ENCODE results near the gene PLCXD1.
"Not testable (repeated sequence)": the region's sequence is repeated elsewhere in the genome, so short reads cannot be mapped to it uniquely, and the experiment has no call there.

Gene PLCXD1

DNA sequence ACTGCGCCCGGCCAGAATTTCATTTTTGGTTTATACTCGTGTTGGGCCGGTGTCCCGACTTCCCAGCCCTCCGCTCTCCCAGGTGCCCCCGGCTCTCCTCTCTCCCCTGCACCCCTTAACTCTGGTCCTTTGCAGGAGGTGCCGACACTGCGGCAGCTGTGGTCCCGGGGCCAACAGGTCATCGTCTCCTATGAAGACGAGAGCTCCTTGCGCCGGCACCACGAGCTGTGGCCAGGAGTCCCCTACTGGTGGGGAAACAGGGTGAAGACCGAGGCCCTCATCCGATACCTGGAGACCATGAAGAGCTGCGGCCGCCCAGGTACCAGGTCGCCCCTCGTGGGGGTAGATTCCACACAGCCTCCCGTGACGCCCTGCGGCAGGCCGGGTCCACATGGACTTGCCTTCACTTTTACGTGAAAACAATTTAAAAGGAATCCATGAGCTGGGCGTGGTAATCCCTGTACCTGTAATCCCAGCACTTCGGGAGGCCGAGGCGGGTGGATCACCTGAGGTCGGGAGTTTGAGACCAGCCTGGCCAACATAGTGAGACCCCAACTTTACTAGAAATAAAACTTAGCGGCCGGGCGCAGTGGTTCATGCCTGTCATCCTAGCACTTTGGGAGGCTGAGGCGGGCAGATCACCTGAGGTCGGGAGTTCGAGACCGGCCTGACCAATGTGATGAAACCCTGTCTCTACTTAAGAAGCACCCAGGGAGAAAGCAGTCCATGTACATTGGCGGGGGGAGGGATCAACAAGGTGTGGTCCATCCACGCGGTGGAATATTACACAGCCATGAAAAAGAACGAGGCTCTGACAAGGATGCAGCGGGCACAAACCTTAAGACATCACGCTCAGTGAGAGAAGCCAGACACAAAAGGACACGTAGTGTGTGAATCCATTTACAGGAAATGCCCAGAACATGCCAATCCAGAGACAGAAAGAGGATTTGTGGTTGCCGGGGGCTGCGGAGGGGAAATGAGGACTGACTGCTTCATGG is 12.0 kb downstream of the PLCXD1 start:
- DNase-seq (ENCODE audit: low spot score): no peak

GRCh38 chrX:295136-295535 is 14.0 kb downstream of the PLCXD1 start:
- no peak for TF ChIP-seq CTCF (IDR thresholded peaks at IDR 0.05; ENCODE audit: extremely low read depth, missing control alignments)
- DNase-seq (ENCODE audit: low spot score): no peak

More for the DNA sequence above, 12.0 kb downstream of the PLCXD1 start:
- TF ChIP-seq CTCF (IDR thresholded peaks at IDR 0.05; ENCODE audit: extremely low read depth, missing control alignments): no peak

DNA sequence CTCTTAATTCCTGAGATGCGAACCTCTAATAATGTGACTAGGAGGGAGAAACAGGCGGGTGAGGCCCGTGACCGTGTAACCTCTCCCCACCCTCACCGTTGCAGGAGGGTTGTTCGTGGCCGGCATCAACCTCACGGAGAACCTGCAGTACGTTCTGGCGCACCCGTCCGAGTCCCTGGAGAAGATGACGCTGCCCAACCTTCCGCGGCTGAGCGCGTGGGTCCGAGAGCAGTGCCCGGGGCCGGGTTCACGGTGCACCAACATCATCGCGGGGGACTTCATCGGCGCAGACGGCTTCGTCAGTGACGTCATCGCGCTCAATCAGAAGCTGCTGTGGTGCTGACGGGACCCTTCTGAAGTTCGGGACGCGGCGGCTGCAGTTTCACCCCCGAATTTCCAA is 17.8 kb downstream of the PLCXD1 start:
- no peak for DNase-seq (ENCODE audit: low spot score)
- TF ChIP-seq CTCF (IDR thresholded peaks at IDR 0.05; ENCODE audit: extremely low read depth, missing control alignments): no peak

GRCh38 chrX:300334-300733 is 19.2 kb downstream of the PLCXD1 start:
- TF ChIP-seq CTCF (IDR thresholded peaks at IDR 0.05; ENCODE audit: extremely low read depth, missing control alignments): no peak
- DNase-seq (ENCODE audit: low spot score): no peak

GRCh38 chrX:302975-303374 is 21.8 kb downstream of the PLCXD1 start:
- no peak for TF ChIP-seq CTCF (IDR thresholded peaks at IDR 0.05; ENCODE audit: extremely low read depth, missing control alignments)
- DNase-seq (ENCODE audit: low spot score): no peak

DNA sequence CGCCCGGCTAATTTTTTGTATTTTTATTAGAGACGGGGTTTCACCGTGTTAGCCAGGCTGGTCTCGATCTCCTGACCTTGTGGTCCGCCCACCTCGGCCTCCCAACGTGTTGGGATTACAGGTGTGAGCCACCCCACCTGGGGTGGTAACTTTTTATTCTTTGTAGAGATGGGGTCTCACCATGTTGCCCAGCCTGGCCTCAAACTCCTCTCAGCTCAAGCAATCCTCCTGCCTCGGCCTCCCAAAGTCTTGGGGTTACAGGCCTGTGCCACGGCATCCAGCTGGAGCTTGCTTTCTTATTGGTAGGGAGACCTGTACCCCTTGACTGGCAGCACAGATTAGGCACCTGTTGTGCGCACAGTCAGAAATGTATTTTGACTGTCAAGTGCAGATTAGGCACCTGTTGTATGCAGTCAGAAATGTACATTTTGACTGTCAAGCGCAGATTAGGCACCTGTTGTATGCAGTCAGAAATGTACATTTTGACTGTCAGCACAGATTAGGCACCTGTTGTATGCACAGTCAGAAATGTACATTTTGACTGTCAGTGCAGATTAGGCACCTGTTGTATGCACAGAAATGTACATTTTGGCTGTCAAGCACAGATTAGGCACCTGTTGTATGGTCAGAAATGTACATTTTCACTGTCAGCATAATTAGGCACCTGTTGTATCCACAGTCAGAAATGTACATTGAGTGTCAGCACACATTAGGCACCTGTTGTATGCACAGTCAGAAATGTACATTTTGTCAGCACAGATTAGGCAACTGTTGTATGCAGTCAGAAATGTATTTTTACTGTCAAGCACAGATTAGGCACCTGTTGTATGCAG is 24.8 kb downstream of the PLCXD1 start:
- DNase-seq (ENCODE audit: low spot score): not testable (repeated sequence)

DNA sequence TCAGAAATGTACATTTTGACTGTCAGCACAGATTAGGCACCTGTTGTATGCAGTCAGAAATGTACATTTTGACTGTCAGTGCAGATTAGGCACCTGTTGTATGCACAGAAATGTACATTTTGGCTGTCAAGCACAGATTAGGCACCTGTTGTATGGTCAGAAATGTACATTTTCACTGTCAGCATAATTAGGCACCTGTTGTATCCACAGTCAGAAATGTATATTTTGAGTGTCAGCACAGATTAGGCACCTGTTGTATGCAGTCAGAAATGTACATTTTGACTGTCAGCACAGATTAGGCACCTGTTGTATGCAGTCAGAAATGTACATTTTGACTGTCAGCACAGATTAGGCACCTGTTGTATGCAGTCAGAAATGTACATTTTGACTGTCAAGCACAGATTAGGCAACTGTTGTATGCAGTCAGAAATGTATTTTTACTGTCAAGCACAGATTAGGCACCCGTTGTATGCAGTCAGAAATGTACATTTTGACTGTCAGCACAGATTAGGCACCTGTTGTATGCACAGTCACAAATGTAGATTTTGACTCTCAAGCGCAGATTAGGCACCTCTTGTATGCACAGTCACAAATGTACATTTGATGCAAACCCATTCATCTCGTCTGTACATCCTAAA is 25.6 kb downstream of the PLCXD1 start:
- DNase-seq (ENCODE audit: low spot score): not testable (repeated sequence)

All from GM20000 (cell line).